HL-60 (cell line): ENCODE measurements around the gene CAMKK1.

Experiments
- DNase-seq, 2 experiments: peaks; one replicate each; pipeline ENCODE4 v3.0.0-alpha.2; 2010 to 2020; ENCODE audit warnings: low read depth in 1 of 2, low spot score in 1 of 2
- H3K27ac ChIP-seq: fragments of 250-450 bp; sonication (Bioruptor Pico); replicated peaks from 2 replicates; pipeline ENCODE4 v1.5.1; 2020; ENCODE audit warnings: mild to moderate bottlenecking, moderate library complexity
- H3K27me3 ChIP-seq: fragments of 250-450 bp; sonication (Bioruptor Pico); 2 replicates; pipeline ENCODE4 v1.5.1; 2021; ENCODE audit warnings: mild to moderate bottlenecking, moderate library complexity; ENCODE audit not compliant: insufficient read depth, poor library complexity, severe bottlenecking
- H3K4me3 ChIP-seq: replicated peaks from 2 replicates; pipeline ENCODE4 v1.5.1; 2011; ENCODE audit warnings: mild to moderate bottlenecking, control low read depth, low read length; ENCODE audit not compliant: insufficient read depth
- GABPA ChIP-seq: IDR thresholded peaks from 2 replicates; pipeline ENCODE4 v1.6.1; 2012; ENCODE audit warnings: low read depth
- POLR2AphosphoS5 ChIP-seq: IDR thresholded peaks from 2 replicates; pipeline ENCODE4 v1.6.1; 2012; ENCODE audit warnings: low read depth
- REST ChIP-seq: IDR thresholded peaks from 2 replicates; pipeline ENCODE4 v1.6.1; 2012; ENCODE audit warnings: low read depth; ENCODE audit not compliant: insufficient replicate concordance
- SPI1 ChIP-seq: IDR thresholded peaks from 2 replicates; pipeline ENCODE4 v1.6.1; 2012; ENCODE audit warnings: low read depth, mild to moderate bottlenecking, borderline replicate concordance
- TF ChIP-seq, protein P1 (sequence below): IDR thresholded peaks from one replicate; pipeline ENCODE4 v1.5.1; 2011; ENCODE audit warnings: low read length, control low read depth, inconsistent platforms; ENCODE audit not compliant: insufficient read depth

Gene CAMKK1

GRCh38 chr17:3821101-3821500 is 71.8 kb downstream of the CAMKK1 start:
- H3K4me3 ChIP-seq, result no peak overlapping the region
- TF ChIP-seq, protein P1, sequence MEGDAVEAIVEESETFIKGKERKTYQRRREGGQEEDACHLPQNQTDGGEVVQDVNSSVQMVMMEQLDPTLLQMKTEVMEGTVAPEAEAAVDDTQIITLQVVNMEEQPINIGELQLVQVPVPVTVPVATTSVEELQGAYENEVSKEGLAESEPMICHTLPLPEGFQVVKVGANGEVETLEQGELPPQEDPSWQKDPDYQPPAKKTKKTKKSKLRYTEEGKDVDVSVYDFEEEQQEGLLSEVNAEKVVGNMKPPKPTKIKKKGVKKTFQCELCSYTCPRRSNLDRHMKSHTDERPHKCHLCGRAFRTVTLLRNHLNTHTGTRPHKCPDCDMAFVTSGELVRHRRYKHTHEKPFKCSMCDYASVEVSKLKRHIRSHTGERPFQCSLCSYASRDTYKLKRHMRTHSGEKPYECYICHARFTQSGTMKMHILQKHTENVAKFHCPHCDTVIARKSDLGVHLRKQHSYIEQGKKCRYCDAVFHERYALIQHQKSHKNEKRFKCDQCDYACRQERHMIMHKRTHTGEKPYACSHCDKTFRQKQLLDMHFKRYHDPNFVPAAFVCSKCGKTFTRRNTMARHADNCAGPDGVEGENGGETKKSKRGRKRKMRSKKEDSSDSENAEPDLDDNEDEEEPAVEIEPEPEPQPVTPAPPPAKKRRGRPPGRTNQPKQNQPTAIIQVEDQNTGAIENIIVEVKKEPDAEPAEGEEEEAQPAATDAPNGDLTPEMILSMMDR, result no peak
- TF ChIP-seq REST (no peak), GABPA (no peak), POLR2AphosphoS5 (no peak), SPI1 (no peak)
- H3K27me3 ChIP-seq, result no peaks in the 10 kb centered on the region
- no peak overlapping the region for H3K27ac ChIP-seq
- DNase-seq, result no peak

DNA sequence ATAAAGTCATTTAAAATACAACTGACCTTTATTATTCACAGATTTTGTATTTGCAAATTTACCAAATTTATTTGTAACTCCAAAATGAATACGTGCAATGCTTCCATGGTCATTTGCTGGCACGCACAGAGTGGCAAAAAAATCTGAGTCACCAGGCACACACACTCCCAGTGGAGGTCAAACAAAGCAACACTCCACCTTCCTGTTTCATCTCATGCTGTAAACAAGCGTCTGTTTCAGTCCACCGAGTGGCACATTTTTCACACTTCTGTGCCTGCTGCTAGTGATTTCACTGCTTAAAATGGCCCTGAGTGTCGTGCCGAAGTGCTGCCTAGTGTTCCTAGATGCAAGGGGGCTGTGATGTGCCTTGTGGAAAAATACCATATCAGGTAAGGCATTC is 74.1 kb downstream of the CAMKK1 start:
- H3K4me3 ChIP-seq, result no peak overlapping the region
- TF ChIP-seq, protein P1, result no peak
- no peak for TF ChIP-seq SPI1
- TF ChIP-seq POLR2AphosphoS5, result no peak
- TF ChIP-seq GABPA, result no peak
- no peak for TF ChIP-seq REST
- no peak overlapping the region for H3K27ac ChIP-seq

DNA sequence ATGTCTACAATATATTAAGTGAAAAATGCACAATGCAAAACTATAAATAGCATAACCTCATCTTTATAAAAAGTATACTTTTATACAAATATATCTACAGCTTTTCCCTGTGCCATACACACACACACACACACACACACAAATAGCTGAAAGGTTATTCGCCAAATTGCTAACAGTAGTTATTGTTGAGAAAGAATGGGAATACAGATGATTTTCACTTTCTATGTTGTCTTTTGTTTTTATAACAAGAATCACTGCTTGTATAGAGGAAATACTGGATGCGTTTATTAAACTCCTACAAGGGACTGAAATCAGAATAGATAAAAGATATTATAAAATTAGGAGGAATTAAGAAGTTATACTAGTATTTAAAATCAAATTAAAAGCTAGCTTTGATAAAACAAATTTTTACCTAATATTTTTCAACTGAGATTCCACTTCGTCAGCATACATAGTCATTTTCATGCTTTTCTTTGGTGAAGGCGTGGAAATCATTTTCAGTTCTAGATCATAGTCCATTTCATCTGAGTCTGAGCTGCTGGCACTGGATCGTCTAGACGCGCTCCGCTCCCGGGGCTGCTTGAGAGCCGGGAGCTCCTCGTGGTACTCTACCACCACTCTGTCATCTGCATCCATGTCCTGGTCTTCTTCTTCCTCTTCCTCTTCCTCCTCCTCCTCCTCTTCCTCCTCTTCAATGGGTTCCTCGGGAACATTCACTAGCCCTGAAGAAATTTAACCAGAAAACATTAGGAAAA is 74.8 kb downstream of the CAMKK1 start:
- Histone ChIP-seq H3K27ac (no peak overlapping the region), H3K4me3 (no peak overlapping the region), H3K27me3 (no peaks in the 10 kb centered on the region)
- no peak for DNase-seq
- TF ChIP-seq REST, result no peak
- TF ChIP-seq, protein P1, result no peak

More for the DNA sequence above, 74.1 kb downstream of the CAMKK1 start:
- no peak for DNase-seq
- no peaks in the 10 kb centered on the region for H3K27me3 ChIP-seq
